Lower leg skin (tissue), 4 donors: ENCODE results near the gene ENC1. TPM values are rescaled to one million over a fixed set of nuclear protein-coding genes. Genes with fewer than 3 reads are reported as not detected.

Experiments
- DNase-seq, 2 donors: peaks; one replicate each; pipeline ENCODE4 v3.0.0-alpha.2; 2019; ENCODE audit warnings: low spot score in 2 of 2
- H3K4me3 ChIP-seq: fragments of 200-600 bp; sonication (generic); 2 replicates; pipeline ENCODE4 v1.5.1; 2017; ENCODE audit warnings: mild to moderate bottlenecking, low read depth; ENCODE audit not compliant: poor library complexity, severe bottlenecking
- CTCF ChIP-seq, 3 donors: fragments of 450-650 bp; IDR thresholded peaks; one replicate each; pipeline ENCODE4 v1.5.1; 2016; ENCODE audit warnings: antibody characterized with exemption in 3 of 3, mild to moderate bottlenecking in 3 of 3, moderate library complexity in 2 of 3
- POLR2A ChIP-seq, 2 donors: fragments of 450-650 bp; IDR thresholded peaks; one replicate each; pipeline ENCODE4 v1.6.1; 2016 to 2017; ENCODE audit warnings: antibody characterized with exemption in 2 of 2, mild to moderate bottlenecking in 1 of 2, moderate library complexity in 1 of 2
- WGBS, 2 donors: methylation state at CpG; one replicate each; pipeline ENCODE4 v1.1.5; 2018; 5-methylcytosine and 5-hydroxymethylcytosine counted together
- intact Hi-C: fragments of 100-400 bp; cut with DNase I; formaldehyde crosslinking; loops from one replicate; pipeline ENCODE4 v1.15.0; 2023; ENCODE audit warnings: low total_unique reads
- total RNA-seq, 4 donors: library from RNA; depleted of rRNA; stranded (reverse); fragments of >200 nt; gene quantifications; one replicate each; pipeline ENCODE4 v1.1.0, GENCODE V29; 2016

The ENC1 gene
- total RNA-seq, 4 donors from 2014 or later, result 10.5 to 14.1 (median 13.1) TPM

- no peak overlapping the region for H3K4me3 ChIP-seq
- WGBS, 2 donors, result 91 to 92% methylated on average over 11 of the region's 11 CpGs
- TF ChIP-seq CTCF (IDR thresholded peaks at IDR 0.05), result no peak
- no peak for TF ChIP-seq POLR2A (IDR thresholded peaks at IDR 0.05)
- no peak for DNase-seq
- intact Hi-C loops, result no loop called here
Measured at GRCh38 chr5:74670396-74671038, 30.0 kb upstream of the ENC1 start.

- H3K4me3 ChIP-seq, result no peak overlapping the region
- no peak for DNase-seq
- WGBS, 2 donors, result 65 to 77% methylated on average over 2 of the region's 2 CpGs
- intact Hi-C loops, result no loop called here
- TF ChIP-seq CTCF (IDR thresholded peaks at IDR 0.05) (no peak), POLR2A (IDR thresholded peaks at IDR 0.05) (no peak)
Measured at GRCh38 chr5:74669821-74670220, 29.3 kb upstream of the ENC1 start.

GRCh38 chr5:74667396-74667795 is 26.9 kb upstream of the ENC1 start:
- no peak overlapping the region for H3K4me3 ChIP-seq
- intact Hi-C loops, result no loop called here
- DNase-seq, result no peak
- WGBS, 2 donors, result 86 to 90% methylated on average over 4 of the region's 4 CpGs
- TF ChIP-seq CTCF (IDR thresholded peaks at IDR 0.05) (no peak), POLR2A (IDR thresholded peaks at IDR 0.05) (no peak)

- WGBS, 2 donors, result 38 to 45% methylated on average over 1 of the region's 1 CpG
- TF ChIP-seq POLR2A (IDR thresholded peaks at IDR 0.05), result no peak
- TF ChIP-seq CTCF (IDR thresholded peaks at IDR 0.05), result no peak
- DNase-seq, result no peak
- H3K4me3 ChIP-seq, result no peak overlapping the region
- intact Hi-C loops, result no loop called here
Measured at GRCh38 chr5:74665816-74666215, 25.3 kb upstream of the ENC1 start.

- TF ChIP-seq CTCF (IDR thresholded peaks at IDR 0.05), result no peak
- TF ChIP-seq POLR2A (IDR thresholded peaks at IDR 0.05), result no peak
- intact Hi-C loops, result no loop called here
- WGBS, 2 donors, result 31 to 34% methylated on average over 2 of the region's 2 CpGs
Measured at GRCh38 chr5:74665273-74665672, 24.7 kb upstream of the ENC1 start.

GRCh38 chr5:74664551-74664950 is 24.0 kb upstream of the ENC1 start:
- intact Hi-C loops, result no loop called here
- WGBS, 2 donors, result 47 to 53% methylated on average over 5 of the region's 5 CpGs

More at GRCh38 chr5:74665273-74665672, 24.7 kb upstream of the ENC1 start:
- no peak for DNase-seq
- no peak overlapping the region for H3K4me3 ChIP-seq

More at GRCh38 chr5:74664551-74664950, 24.0 kb upstream of the ENC1 start:
- no peak for TF ChIP-seq CTCF (IDR thresholded peaks at IDR 0.05)
- TF ChIP-seq POLR2A (IDR thresholded peaks at IDR 0.05), result no peak
- DNase-seq, result no peak
- H3K4me3 ChIP-seq, result no peak overlapping the region
